ENCODE results near the gene EPAS1. TPM values are rescaled to one million over a fixed set of nuclear protein-coding genes. Genes with fewer than 3 reads are reported as not detected.

EPAS1 gene
- total RNA-seq, 1 experiment from 2014 or later: 127 TPM

DNA sequence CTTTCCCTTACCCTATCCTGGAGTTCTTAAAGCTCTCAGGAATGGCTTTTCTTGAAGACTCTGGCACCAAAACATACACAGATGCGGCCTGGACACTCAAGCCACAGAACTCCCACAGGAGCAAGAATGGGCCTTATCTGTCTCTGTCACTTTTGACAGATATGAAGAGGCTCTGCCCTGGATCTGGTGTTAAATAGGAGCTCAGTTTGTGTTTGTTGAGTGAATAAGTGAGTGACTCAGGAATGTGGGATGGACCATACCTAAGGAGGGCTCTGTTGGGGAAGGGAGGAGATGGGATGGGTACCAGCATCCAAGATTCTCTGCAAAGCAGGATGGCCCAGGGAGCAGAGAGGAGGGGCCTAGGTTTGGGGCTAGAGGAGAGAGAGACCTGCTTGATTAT lies 33.9 kb upstream of the EPAS1 start:
- ChIA-PET POLR2A (ENCODE audit: unreplicated experiment) (no interaction called here), CTCF (no interaction called here)
- H3K4me2 ChIP-seq: no peak overlapping the region
- no peaks in the 10 kb centered on the region for H3K36me3 ChIP-seq (ENCODE audit: low read depth)
- H3F3A ChIP-seq (ENCODE audit: insufficient read depth, low read depth): no peaks in the 10 kb centered on the region
- no peaks in the 10 kb centered on the region for H4K20me1 ChIP-seq (ENCODE audit: insufficient read depth)
- H3K27me3 ChIP-seq (ENCODE audit: insufficient read depth, low read depth): no peaks in the 10 kb centered on the region
- no peaks in the 10 kb centered on the region; the same call in 1 of the 2 replicates for H3K9me2 ChIP-seq (ENCODE audit: insufficient read depth)
- H3K27ac ChIP-seq: no peak overlapping the region
- H3K4me3 ChIP-seq: no peak overlapping the region
- no peak overlapping the region for H2AFZ ChIP-seq
- TF ChIP-seq EZH2 (IDR thresholded peaks at IDR 0.05; ENCODE audit: low read depth): no peak
- TF ChIP-seq, protein P1, sequence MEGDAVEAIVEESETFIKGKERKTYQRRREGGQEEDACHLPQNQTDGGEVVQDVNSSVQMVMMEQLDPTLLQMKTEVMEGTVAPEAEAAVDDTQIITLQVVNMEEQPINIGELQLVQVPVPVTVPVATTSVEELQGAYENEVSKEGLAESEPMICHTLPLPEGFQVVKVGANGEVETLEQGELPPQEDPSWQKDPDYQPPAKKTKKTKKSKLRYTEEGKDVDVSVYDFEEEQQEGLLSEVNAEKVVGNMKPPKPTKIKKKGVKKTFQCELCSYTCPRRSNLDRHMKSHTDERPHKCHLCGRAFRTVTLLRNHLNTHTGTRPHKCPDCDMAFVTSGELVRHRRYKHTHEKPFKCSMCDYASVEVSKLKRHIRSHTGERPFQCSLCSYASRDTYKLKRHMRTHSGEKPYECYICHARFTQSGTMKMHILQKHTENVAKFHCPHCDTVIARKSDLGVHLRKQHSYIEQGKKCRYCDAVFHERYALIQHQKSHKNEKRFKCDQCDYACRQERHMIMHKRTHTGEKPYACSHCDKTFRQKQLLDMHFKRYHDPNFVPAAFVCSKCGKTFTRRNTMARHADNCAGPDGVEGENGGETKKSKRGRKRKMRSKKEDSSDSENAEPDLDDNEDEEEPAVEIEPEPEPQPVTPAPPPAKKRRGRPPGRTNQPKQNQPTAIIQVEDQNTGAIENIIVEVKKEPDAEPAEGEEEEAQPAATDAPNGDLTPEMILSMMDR (conservative IDR thresholded peaks at IDR 0.05): no peak
- no peaks in the 10 kb centered on the region for H3K4me1 ChIP-seq (replicated peaks; ENCODE audit: insufficient read depth)
- no peaks in the 10 kb centered on the region for H3K9me3 ChIP-seq (ENCODE audit: insufficient read depth, low read depth)
- no peak for DNase-seq
- intact Hi-C loops (cut with micrococcal nuclease; ENCODE audit: unreplicated experiment): no loop called here
- no peaks in the 10 kb centered on the region for H3K79me2 ChIP-seq (ENCODE audit: low read depth)
- no TSS peak for BruUV-seq (replicated peaks)

DNA sequence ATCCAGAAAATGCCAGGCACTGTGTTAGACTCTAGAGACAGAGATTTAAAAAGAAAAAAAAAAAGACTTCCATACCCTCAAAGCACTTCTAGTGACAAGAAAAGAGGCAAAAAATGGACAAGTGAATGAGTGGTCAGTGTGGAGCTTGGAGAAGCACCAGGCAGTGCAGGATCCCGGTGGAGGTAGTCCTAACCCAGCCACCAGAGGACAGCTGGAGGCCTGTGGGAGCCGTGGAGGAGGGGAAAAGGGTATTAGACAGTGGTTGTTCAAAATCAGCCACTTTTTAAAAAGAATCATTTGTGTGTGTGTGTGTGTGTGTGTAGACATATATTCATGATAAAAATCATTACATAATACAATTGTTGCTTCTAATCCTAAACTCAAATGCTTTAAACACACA lies 32.8 kb upstream of the EPAS1 start:
- H3F3A ChIP-seq (ENCODE audit: insufficient read depth, low read depth): no peaks in the 10 kb centered on the region
- H3K4me2 ChIP-seq: no peak overlapping the region
- no peak for DNase-seq
- no peaks in the 10 kb centered on the region for H3K36me3 ChIP-seq (ENCODE audit: low read depth)
- H4K20me1 ChIP-seq (ENCODE audit: insufficient read depth): no peaks in the 10 kb centered on the region
- ChIA-PET CTCF (interaction anchor here (0.7 kb wide), 1 partner anchor 9 kb away, joined by 3 read pairs; no protein-coding TSS in a partner anchor), POLR2A (ENCODE audit: unreplicated experiment) (no interaction called here)
- no peak overlapping the region for H2AFZ ChIP-seq
- no peak overlapping the region for H3K27ac ChIP-seq
- H3K27me3 ChIP-seq (ENCODE audit: insufficient read depth, low read depth): no peaks in the 10 kb centered on the region
- no peaks in the 10 kb centered on the region for H3K4me1 ChIP-seq (replicated peaks; ENCODE audit: insufficient read depth)
- no TSS peak for BruUV-seq (replicated peaks)
- H3K4me3 ChIP-seq: no peak overlapping the region
- H3K79me2 ChIP-seq (ENCODE audit: low read depth): no peaks in the 10 kb centered on the region
- TF ChIP-seq, protein P1 (conservative IDR thresholded peaks at IDR 0.05): no peak
- TF ChIP-seq EZH2 (IDR thresholded peaks at IDR 0.05; ENCODE audit: low read depth): no peak
- no peaks in the 10 kb centered on the region for H3K9me3 ChIP-seq (ENCODE audit: insufficient read depth, low read depth)
- no peaks in the 10 kb centered on the region; the same call in 1 of the 2 replicates for H3K9me2 ChIP-seq (ENCODE audit: insufficient read depth)
- intact Hi-C loops (cut with micrococcal nuclease; ENCODE audit: unreplicated experiment): no loop called here

- no peaks in the 10 kb centered on the region; the same call in 1 of the 2 replicates for H3K9me2 ChIP-seq (ENCODE audit: insufficient read depth)
- ChIA-PET POLR2A (ENCODE audit: unreplicated experiment) (no interaction called here), CTCF (no interaction called here)
- H3K9me3 ChIP-seq (ENCODE audit: insufficient read depth, low read depth): no peaks in the 10 kb centered on the region
- no peaks in the 10 kb centered on the region for H3F3A ChIP-seq (ENCODE audit: insufficient read depth, low read depth)
- intact Hi-C loops (cut with micrococcal nuclease; ENCODE audit: unreplicated experiment): no loop called here
- no peak overlapping the region for H2AFZ ChIP-seq
- BruUV-seq (replicated peaks): no TSS peak
- no peak for DNase-seq
- H3K4me1 ChIP-seq (replicated peaks; ENCODE audit: insufficient read depth): 0 out of 2 replicates have a peak, but pooled peaks cover 5% of the 10 kb centered on the region
- no peak overlapping the region for H3K4me2 ChIP-seq
- H3K79me2 ChIP-seq (ENCODE audit: low read depth): no peaks in the 10 kb centered on the region
- no peaks in the 10 kb centered on the region for H3K27me3 ChIP-seq (ENCODE audit: insufficient read depth, low read depth)
- H4K20me1 ChIP-seq (ENCODE audit: insufficient read depth): no peaks in the 10 kb centered on the region
- no peak overlapping the region for H3K4me3 ChIP-seq
- H3K27ac ChIP-seq: no peak overlapping the region
- H3K36me3 ChIP-seq (ENCODE audit: low read depth): no peaks in the 10 kb centered on the region
- TF ChIP-seq, protein P1 (conservative IDR thresholded peaks at IDR 0.05): no peak
- no peak for TF ChIP-seq EZH2 (IDR thresholded peaks at IDR 0.05; ENCODE audit: low read depth)
These were observed 31.1 kb upstream of the EPAS1 start for GRCh38 chr2:46266134-46266533.

Measured in PC-9 (cell line).